RWPE1 (cell line): ENCODE data around the gene MAGI3.
"Not testable (repeated sequence)": the region's sequence is repeated elsewhere in the genome, so short reads cannot be mapped to it uniquely, and the experiment has no call there.

ENCODE experiments used
- CTCF ChIA-PET: fragments of 350-600 bp; sonication (Branson Sonifier 250); formaldehyde crosslinking; extraction: SDS; loops from one replicate; lab custom pipeline; 2021; lab: Yijun Ruan, JAX
- POLR2A ChIA-PET: fragments of 400-600 bp; formaldehyde crosslinking; extraction: SDS; loops from one replicate; lab custom pipeline; 2020; ENCODE audit warnings: antibody characterized with exemption; ENCODE audit not compliant: low non-redundant PET; lab: Yijun Ruan, JAX
- DNase-seq: peaks from one replicate; pipeline ENCODE4 v3.0.0; 2012; ENCODE audit warnings: low spot score
- H3K27ac ChIP-seq: fragments of 450-650 bp; 2 replicates; pipeline ENCODE4 v1.5.1; 2017
- TF ChIP-seq, protein P1 (sequence below): fragments of 450-650 bp; conservative IDR thresholded peaks from 2 replicates; pipeline ENCODE4 v1.5.1; 2017; ENCODE audit warnings: low read depth, mild to moderate bottlenecking

The MAGI3 gene

DNA sequence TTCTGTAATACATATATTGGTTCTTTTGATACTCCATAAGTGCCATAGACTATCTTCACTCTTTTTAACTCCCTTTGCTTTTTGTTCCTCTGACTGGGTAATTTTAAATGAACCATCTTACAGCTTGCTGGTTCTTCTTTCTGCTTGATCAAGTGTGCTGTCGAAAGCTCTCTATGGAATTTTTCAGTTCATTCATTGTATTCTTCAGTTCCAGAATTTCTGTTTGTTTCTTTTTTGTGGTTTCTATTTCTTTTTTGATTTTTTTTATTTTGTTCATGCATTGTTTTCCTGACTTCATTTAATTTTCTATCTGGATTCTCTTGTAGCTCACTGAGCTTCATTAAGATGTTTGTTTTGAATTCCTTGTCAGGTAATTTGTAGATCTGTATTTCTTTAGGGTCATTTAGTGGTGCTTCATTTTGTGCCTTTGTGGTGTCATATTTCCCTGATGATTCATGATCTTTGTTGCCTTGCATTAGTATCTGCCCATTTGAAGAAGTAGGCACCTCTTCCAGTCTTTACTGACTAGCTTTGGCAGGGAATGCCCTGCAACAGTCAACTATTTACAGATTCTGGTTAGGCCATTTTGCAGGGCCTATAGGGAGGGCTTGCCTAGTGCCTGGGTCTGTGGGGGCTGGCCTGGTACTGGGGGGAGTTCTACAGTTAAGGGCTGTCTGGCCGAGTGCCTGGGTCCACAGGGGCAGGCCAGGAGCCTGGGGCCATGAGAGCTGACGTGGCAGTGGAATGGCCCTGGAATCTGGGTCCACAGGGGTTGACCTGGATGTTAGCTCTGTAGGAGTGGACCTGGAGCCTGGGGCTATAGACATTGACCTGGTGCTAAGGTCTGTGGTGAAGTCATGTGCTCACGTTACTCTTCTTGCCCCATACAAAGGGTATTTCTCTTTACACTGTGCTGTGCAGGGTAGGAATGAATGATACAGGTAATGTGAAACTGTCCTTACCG, 89.7 kb downstream of the MAGI3 start:
- no peak for DNase-seq
- ChIA-PET POLR2A (no interaction called here), CTCF (interaction anchor here (0.6 to 0.7 kb wide), 2 partner anchors 87 to 116 kb away, joined by 5 read pairs; no protein-coding TSS in a partner anchor)
- TF ChIP-seq, protein P1, sequence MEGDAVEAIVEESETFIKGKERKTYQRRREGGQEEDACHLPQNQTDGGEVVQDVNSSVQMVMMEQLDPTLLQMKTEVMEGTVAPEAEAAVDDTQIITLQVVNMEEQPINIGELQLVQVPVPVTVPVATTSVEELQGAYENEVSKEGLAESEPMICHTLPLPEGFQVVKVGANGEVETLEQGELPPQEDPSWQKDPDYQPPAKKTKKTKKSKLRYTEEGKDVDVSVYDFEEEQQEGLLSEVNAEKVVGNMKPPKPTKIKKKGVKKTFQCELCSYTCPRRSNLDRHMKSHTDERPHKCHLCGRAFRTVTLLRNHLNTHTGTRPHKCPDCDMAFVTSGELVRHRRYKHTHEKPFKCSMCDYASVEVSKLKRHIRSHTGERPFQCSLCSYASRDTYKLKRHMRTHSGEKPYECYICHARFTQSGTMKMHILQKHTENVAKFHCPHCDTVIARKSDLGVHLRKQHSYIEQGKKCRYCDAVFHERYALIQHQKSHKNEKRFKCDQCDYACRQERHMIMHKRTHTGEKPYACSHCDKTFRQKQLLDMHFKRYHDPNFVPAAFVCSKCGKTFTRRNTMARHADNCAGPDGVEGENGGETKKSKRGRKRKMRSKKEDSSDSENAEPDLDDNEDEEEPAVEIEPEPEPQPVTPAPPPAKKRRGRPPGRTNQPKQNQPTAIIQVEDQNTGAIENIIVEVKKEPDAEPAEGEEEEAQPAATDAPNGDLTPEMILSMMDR: no peak
- H3K27ac ChIP-seq: no peak overlapping the region

DNA sequence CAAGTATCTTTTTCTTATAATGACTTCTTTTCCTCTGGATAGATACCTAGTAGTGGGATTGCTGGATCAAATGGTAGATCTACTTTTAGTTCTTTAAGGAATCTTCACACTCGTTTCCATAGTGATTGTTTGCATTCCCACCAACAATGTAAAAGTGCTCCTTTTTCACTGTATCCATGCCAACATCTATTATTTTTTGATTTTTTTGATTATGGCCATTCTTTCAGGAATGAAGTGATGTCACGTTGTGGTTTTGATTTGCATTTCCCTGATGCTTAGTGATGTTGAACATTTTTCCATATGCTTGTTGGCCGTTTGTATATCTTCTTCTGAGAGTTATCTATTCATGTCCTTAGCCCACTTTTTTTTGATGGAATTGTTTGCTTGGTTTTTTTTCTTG, 94.8 kb downstream of the MAGI3 start:
- POLR2A ChIA-PET, CTCF ChIA-PET, H3K27ac ChIP-seq, DNase-seq: not testable (repeated sequence)

DNA sequence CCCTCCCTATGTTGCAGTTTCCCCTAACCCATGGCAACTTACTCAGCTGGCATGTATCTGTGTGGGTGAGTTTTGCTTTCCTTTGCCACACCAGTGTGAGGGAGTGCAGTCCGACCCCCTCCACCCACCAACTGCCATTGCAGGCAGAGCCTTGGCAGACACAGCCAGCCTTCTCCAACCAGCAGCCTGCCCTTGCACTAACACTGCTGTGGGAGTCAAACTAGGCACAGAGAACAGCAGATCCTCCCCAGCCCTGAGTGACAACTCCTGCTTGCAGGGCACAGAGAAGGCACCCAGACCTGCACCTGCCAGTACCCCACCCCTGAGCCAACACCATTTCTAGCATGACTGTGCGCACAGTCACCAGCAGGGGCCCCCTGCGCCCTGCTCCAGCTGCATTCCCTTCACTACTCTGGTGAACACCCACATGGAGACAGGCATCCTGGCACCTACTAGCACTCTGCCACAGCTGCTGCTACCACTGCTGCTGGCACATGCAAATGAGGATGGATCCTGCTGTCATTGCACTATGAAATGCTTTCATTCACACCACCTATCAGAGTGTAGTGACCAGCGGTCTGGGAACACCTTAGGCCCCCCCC, 98.4 kb downstream of the MAGI3 start:
- POLR2A ChIA-PET: no interaction called here
- H3K27ac ChIP-seq: no peak overlapping the region
- TF ChIP-seq, protein P1: no peak
- CTCF ChIA-PET: interaction anchor here (0.6 kb wide), 2 partner anchors 350 to 1676 kb away, joined by 3 to 4 read pairs; no protein-coding TSS in a partner anchor
- DNase-seq: no peak

DNA sequence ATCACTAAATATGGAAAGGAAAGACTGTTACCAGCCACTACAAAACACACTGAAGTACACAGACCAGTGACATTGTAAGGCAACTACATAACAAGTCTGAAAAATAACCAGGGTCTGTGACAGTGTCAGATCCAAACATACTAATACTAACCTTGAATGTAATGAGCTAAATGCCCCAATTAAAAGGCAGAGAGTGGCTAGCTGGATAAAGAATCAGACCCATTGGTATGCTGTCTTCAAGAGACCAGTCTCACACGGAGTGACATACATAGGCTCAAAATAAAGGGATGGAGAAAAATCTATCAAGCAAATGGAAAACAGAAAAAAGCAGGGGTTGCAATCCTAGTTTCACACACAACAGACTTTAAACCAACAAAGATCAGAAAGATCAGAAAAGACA, 100.1 kb downstream of the MAGI3 start:
- no peak for DNase-seq
- POLR2A ChIA-PET: no interaction called here

DNA sequence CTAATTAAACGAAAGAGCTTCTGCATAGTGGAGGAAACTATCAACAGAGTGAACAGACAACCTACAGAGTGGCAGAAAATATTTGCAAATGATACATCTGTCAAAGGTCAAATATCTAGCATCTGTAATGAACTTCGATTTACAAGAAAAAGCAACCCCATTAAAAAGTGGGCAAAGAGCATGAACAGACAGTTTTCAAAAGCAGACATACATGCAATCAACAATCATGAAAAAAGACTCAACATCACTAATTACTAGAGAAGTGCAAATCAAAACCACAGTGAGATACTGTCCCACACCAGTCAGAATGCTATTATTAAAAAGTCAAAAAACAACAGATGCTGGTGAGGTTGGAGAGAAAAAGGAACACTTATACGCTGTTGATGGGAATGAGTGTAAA, 103.2 kb downstream of the MAGI3 start:
- POLR2A ChIA-PET: no interaction called here
- CTCF ChIA-PET: no interaction called here
- TF ChIP-seq, protein P1: no peak

More for the DNA sequence above, 100.1 kb downstream of the MAGI3 start:
- TF ChIP-seq, protein P1: no peak
- CTCF ChIA-PET: no interaction called here
- H3K27ac ChIP-seq: no peak overlapping the region

DNA sequence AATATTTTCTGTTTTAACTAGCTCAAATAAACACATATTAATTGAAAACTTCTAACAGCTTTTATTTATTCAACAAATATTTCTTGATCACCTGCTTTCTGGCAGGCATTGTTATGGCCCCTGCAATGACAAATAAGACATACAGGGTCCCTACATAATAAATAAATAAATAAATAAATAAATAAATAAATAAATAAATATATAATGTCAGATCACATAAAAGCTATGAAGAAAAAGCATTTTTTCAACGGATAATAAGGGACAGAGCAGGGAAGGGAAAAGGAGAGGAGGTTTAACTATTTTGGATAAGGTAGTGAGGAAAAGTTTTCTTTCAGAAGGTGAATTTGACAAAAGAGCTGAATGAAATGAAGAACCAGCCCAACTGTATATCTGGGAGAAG, 115.0 kb downstream of the MAGI3 start:
- DNase-seq: no peak
- CTCF ChIA-PET: interaction anchor here (0.6 kb wide), 1 partner anchor 10 kb away, joined by 4 read pairs; no protein-coding TSS in a partner anchor
- no peak overlapping the region for H3K27ac ChIP-seq
- TF ChIP-seq, protein P1: no peak
- POLR2A ChIA-PET: no interaction called here

More for the DNA sequence above, 103.2 kb downstream of the MAGI3 start:
- no peak for DNase-seq
- H3K27ac ChIP-seq: no peak overlapping the region
